ENCODE measurements around the gene IGF2.

Gene IGF2

GRCh38 chr11:2159536-2160413 lies 20.6 kb upstream of the IGF2 start:
- TF ChIP-seq CTCF (IDR thresholded peaks at IDR 0.05) = no peak
- no peaks in the 10 kb centered on the region for H3K27me3 ChIP-seq (ENCODE audit: control insufficient read depth, insufficient read depth, low read length)
- no peaks in the 10 kb centered on the region for H3K79me2 ChIP-seq
- H3K36me3 ChIP-seq (ENCODE audit: control insufficient read depth, insufficient read depth, low read length) = no peaks in the 10 kb centered on the region
- no peak overlapping the region for H3K4me2 ChIP-seq (ENCODE audit: low read length)
- H2AFZ ChIP-seq = no peak overlapping the region
- H3K4me3 ChIP-seq (ENCODE audit: low read depth, low read length) = no peak overlapping the region
- H3K4me1 ChIP-seq = no peaks in the 10 kb centered on the region
- H3K9me3 ChIP-seq (ENCODE audit: control insufficient read depth, low read length) = no peaks in the 10 kb centered on the region
- no peak overlapping the region for H3K27ac ChIP-seq
- no peak overlapping the region for H3K9ac ChIP-seq

- Histone ChIP-seq H3K27me3 (ENCODE audit: control insufficient read depth, insufficient read depth, low read length) (no peaks in the 10 kb centered on the region), H3K9ac (no peak overlapping the region), H3K27ac (no peak overlapping the region), H3K79me2 (no peaks in the 10 kb centered on the region), H3K4me3 (ENCODE audit: low read depth, low read length) (no peak overlapping the region), H3K4me1 (no peaks in the 10 kb centered on the region), H2AFZ (no peak overlapping the region), H3K36me3 (ENCODE audit: control insufficient read depth, insufficient read depth, low read length) (no peaks in the 10 kb centered on the region), H3K4me2 (ENCODE audit: low read length) (no peak overlapping the region), H3K9me3 (ENCODE audit: control insufficient read depth, low read length) (no peaks in the 10 kb centered on the region)
- no peak for TF ChIP-seq CTCF (IDR thresholded peaks at IDR 0.05)
These were observed 19.8 kb upstream of the IGF2 start for GRCh38 chr11:2158966-2159365.

- no peaks in the 10 kb centered on the region for H3K9me3 ChIP-seq (ENCODE audit: control insufficient read depth, low read length)
- no peak overlapping the region for H3K4me2 ChIP-seq (ENCODE audit: low read length)
- H3K4me3 ChIP-seq (ENCODE audit: low read depth, low read length) = no peak overlapping the region
- no peaks in the 10 kb centered on the region for H3K4me1 ChIP-seq
- H3K27me3 ChIP-seq (ENCODE audit: control insufficient read depth, insufficient read depth, low read length) = no peaks in the 10 kb centered on the region
- H2AFZ ChIP-seq = no peak overlapping the region
- no peak overlapping the region for H3K27ac ChIP-seq
- no peak for TF ChIP-seq CTCF (IDR thresholded peaks at IDR 0.05)
- no peaks in the 10 kb centered on the region for H3K79me2 ChIP-seq
- H3K9ac ChIP-seq = no peak overlapping the region
- no peaks in the 10 kb centered on the region for H3K36me3 ChIP-seq (ENCODE audit: control insufficient read depth, insufficient read depth, low read length)
These were observed 19.1 kb upstream of the IGF2 start for GRCh38 chr11:2158296-2158737.

GRCh38 chr11:2157294-2158040 lies 18.3 kb upstream of the IGF2 start:
- Histone ChIP-seq H3K79me2 (no peaks in the 10 kb centered on the region), H3K4me1 (no peaks in the 10 kb centered on the region), H3K4me2 (ENCODE audit: low read length) (no peak overlapping the region), H3K9me3 (ENCODE audit: control insufficient read depth, low read length) (no peaks in the 10 kb centered on the region), H3K36me3 (ENCODE audit: control insufficient read depth, insufficient read depth, low read length) (no peaks in the 10 kb centered on the region), H2AFZ (no peak overlapping the region), H3K27me3 (ENCODE audit: control insufficient read depth, insufficient read depth, low read length) (no peaks in the 10 kb centered on the region), H3K9ac (no peak overlapping the region), H3K27ac (no peak overlapping the region), H3K4me3 (ENCODE audit: low read depth, low read length) (no peak overlapping the region)
- no peak for TF ChIP-seq CTCF (IDR thresholded peaks at IDR 0.05)

Measured in parathyroid adenoma (tissue), 2 donors.